Activated naive CD8-positive, alpha-beta T cell treated with anti-CD3 and anti-CD28 coated beads, Interleukin-2, amount 50 U/mL, for 24 hours (primary cell): ENCODE results near the gene GP1BB.
"Not testable (repeated sequence)": the region's sequence is repeated elsewhere in the genome, so short reads cannot be mapped to it uniquely, and the experiment has no call there.

ENCODE experiments used
- ATAC-seq: fragments of 150-1000 bp; cut with Tn5 transposase; one replicate; pipeline ENCODE4 v1.10.0; 2021
- DNase-seq: peaks from one replicate; pipeline ENCODE4 v3.0.0; 2021
- H3K27ac Mint-ChIP-seq: one replicate; pipeline ENCODE4 v1.8.0; 2021; ENCODE audit warnings: mild to moderate bottlenecking, mixed read lengths
- H3K27me3 Mint-ChIP-seq: one replicate; pipeline ENCODE4 v1.8.0; 2021; ENCODE audit warnings: mixed read lengths
- H3K36me3 Mint-ChIP-seq: one replicate; pipeline ENCODE4 v1.8.0; 2021; ENCODE audit warnings: low read depth, mixed read lengths
- H3K4me1 Mint-ChIP-seq: one replicate; pipeline ENCODE4 v1.8.0; 2021; ENCODE audit warnings: mixed read lengths
- H3K4me3 Mint-ChIP-seq: one replicate; pipeline ENCODE4 v1.8.0; 2021; ENCODE audit warnings: mild to moderate bottlenecking, moderate library complexity, mixed read lengths
- H3K9me3 Mint-ChIP-seq: one replicate; pipeline ENCODE4 v1.8.0; 2021; ENCODE audit warnings: mixed read lengths

Gene GP1BB

GRCh38 chr22:19723232-19723982, at the start of gene GP1BB:
Gene GP1BB (plus strand): TSS chr22:19723539. CDS start chr22:19723570, 31 bp downstream.
- no peak within 1 kb of the TSS for H3K4me3 Mint-ChIP-seq
- H3K27me3 Mint-ChIP-seq = peaks cover 43% of the 10 kb centered on the region
- no peaks in the 10 kb centered on the region for H3K36me3 Mint-ChIP-seq
- peaks cover 8% of the 10 kb centered on the region for H3K4me1 Mint-ChIP-seq
- ATAC-seq (peak; percentile 44), DNase-seq (peak; percentile 36)
- H3K9me3 Mint-ChIP-seq = no peaks in the 10 kb centered on the region
- H3K27ac Mint-ChIP-seq = no peak within 1 kb of the TSS

- Mint-ChIP-seq H3K4me1 (no peaks in the 10 kb centered on the region), H3K27ac (no peak overlapping the region), H3K27me3 (peaks cover 5% of the 10 kb centered on the region), H3K4me3 (no peak overlapping the region), H3K36me3 (no peaks in the 10 kb centered on the region), H3K9me3 (no peaks in the 10 kb centered on the region)
- DNase-seq (no peak), ATAC-seq (no peak)
These were observed 49.7 kb upstream of the GP1BB start for GRCh38 chr22:19673660-19674059.

GRCh38 chr22:19674129-19674928, 49.0 kb upstream of the GP1BB start:
- H3K27me3 Mint-ChIP-seq = peaks cover 5% of the 10 kb centered on the region
- no peak overlapping the region for H3K27ac Mint-ChIP-seq
- no peak overlapping the region for H3K4me3 Mint-ChIP-seq
- no peaks in the 10 kb centered on the region for H3K4me1 Mint-ChIP-seq
- ATAC-seq (no peak), DNase-seq (no peak)
- H3K9me3 Mint-ChIP-seq = no peaks in the 10 kb centered on the region
- no peaks in the 10 kb centered on the region for H3K36me3 Mint-ChIP-seq

GRCh38 chr22:19674929-19675253, 48.4 kb upstream of the GP1BB start:
- ATAC-seq (no peak), DNase-seq (no peak)
- no peaks in the 10 kb centered on the region for H3K4me1 Mint-ChIP-seq
- no peak overlapping the region for H3K4me3 Mint-ChIP-seq
- H3K36me3 Mint-ChIP-seq = no peaks in the 10 kb centered on the region
- H3K27ac Mint-ChIP-seq = no peak overlapping the region
- H3K27me3 Mint-ChIP-seq = peaks cover 5% of the 10 kb centered on the region
- H3K9me3 Mint-ChIP-seq = no peaks in the 10 kb centered on the region

GRCh38 chr22:19675428-19675827, 47.9 kb upstream of the GP1BB start:
- Mint-ChIP-seq H3K27ac (no peak overlapping the region), H3K36me3 (no peaks in the 10 kb centered on the region), H3K9me3 (no peaks in the 10 kb centered on the region), H3K4me3 (no peak overlapping the region), H3K27me3 (peaks cover 6% of the 10 kb centered on the region), H3K4me1 (no peaks in the 10 kb centered on the region)
- no peak for ATAC-seq
- DNase-seq = no peak

- H3K27ac Mint-ChIP-seq, H3K36me3 Mint-ChIP-seq, H3K9me3 Mint-ChIP-seq, DNase-seq, H3K4me1 Mint-ChIP-seq, ATAC-seq, H3K4me3 Mint-ChIP-seq: not testable (repeated sequence)
- H3K27me3 Mint-ChIP-seq = peaks cover 12% of the 10 kb centered on the region
These were observed 46.9 kb upstream of the GP1BB start for GRCh38 chr22:19676437-19676836.

GRCh38 chr22:19678949-19679521, 44.3 kb upstream of the GP1BB start:
- Mint-ChIP-seq H3K27me3 (peaks cover 29% of the 10 kb centered on the region), H3K4me3 (no peak overlapping the region), H3K36me3 (no peaks in the 10 kb centered on the region), H3K27ac (no peak overlapping the region), H3K9me3 (no peaks in the 10 kb centered on the region), H3K4me1 (no peaks in the 10 kb centered on the region)
- ATAC-seq (no peak), DNase-seq (no peak)

- no peaks in the 10 kb centered on the region for H3K9me3 Mint-ChIP-seq
- peak; percentile 58 for DNase-seq
- no peak overlapping the region for H3K4me3 Mint-ChIP-seq
- H3K27ac Mint-ChIP-seq = no peak overlapping the region
- no peaks in the 10 kb centered on the region for H3K36me3 Mint-ChIP-seq
- no peak for ATAC-seq
- H3K4me1 Mint-ChIP-seq = no peaks in the 10 kb centered on the region
- H3K27me3 Mint-ChIP-seq = peaks cover 27% of the 10 kb centered on the region
These were observed 43.7 kb upstream of the GP1BB start for GRCh38 chr22:19679522-19680101.

GRCh38 chr22:19680287-19680881, 43.0 kb upstream of the GP1BB start:
- no peaks in the 10 kb centered on the region for H3K36me3 Mint-ChIP-seq

GRCh38 chr22:19680911-19681862, 42.2 kb upstream of the GP1BB start:
- Mint-ChIP-seq H3K27me3 (peaks cover 28% of the 10 kb centered on the region), H3K27ac (no peak overlapping the region), H3K9me3 (no peaks in the 10 kb centered on the region), H3K4me3 (no peak overlapping the region), H3K4me1 (no peaks in the 10 kb centered on the region), H3K36me3 (no peaks in the 10 kb centered on the region)
- DNase-seq (no peak), ATAC-seq (no peak)

More at GRCh38 chr22:19680287-19680881, 43.0 kb upstream of the GP1BB start:
- ATAC-seq (no peak), DNase-seq (no peak)
- H3K27ac Mint-ChIP-seq = no peak overlapping the region
- H3K27me3 Mint-ChIP-seq = peaks cover 26% of the 10 kb centered on the region
- no peak overlapping the region for H3K4me3 Mint-ChIP-seq
- no peaks in the 10 kb centered on the region for H3K9me3 Mint-ChIP-seq
- no peaks in the 10 kb centered on the region for H3K4me1 Mint-ChIP-seq

GRCh38 chr22:19681863-19682245, 41.5 kb upstream of the GP1BB start:
- no peaks in the 10 kb centered on the region for H3K9me3 Mint-ChIP-seq
- H3K36me3 Mint-ChIP-seq = no peaks in the 10 kb centered on the region
- DNase-seq (no peak), ATAC-seq (no peak)
- no peaks in the 10 kb centered on the region for H3K4me1 Mint-ChIP-seq
- H3K4me3 Mint-ChIP-seq = no peak overlapping the region
- peaks cover 30% of the 10 kb centered on the region for H3K27me3 Mint-ChIP-seq
- no peak overlapping the region for H3K27ac Mint-ChIP-seq

- ATAC-seq = no peak
- no peak overlapping the region for H3K4me3 Mint-ChIP-seq
- H3K27me3 Mint-ChIP-seq = peaks cover 19% of the 10 kb centered on the region
- H3K4me1 Mint-ChIP-seq = no peaks in the 10 kb centered on the region
- no peak for DNase-seq
- no peaks in the 10 kb centered on the region for H3K36me3 Mint-ChIP-seq
- no peak overlapping the region for H3K27ac Mint-ChIP-seq
- no peaks in the 10 kb centered on the region for H3K9me3 Mint-ChIP-seq
These were observed 36.4 kb upstream of the GP1BB start for GRCh38 chr22:19686946-19687345.

- H3K4me3 Mint-ChIP-seq = no peak overlapping the region
- DNase-seq (no peak), ATAC-seq (no peak)
- no peaks in the 10 kb centered on the region for H3K4me1 Mint-ChIP-seq
- no peak overlapping the region for H3K27ac Mint-ChIP-seq
- no peaks in the 10 kb centered on the region for H3K36me3 Mint-ChIP-seq
- H3K9me3 Mint-ChIP-seq = no peaks in the 10 kb centered on the region
- H3K27me3 Mint-ChIP-seq = peaks cover 15% of the 10 kb centered on the region
These were observed 35.6 kb upstream of the GP1BB start for GRCh38 chr22:19687561-19688300.
